GM12878 (cell line): ENCODE results near the gene NUFIP1. TPM values are rescaled to one million over a fixed set of nuclear protein-coding genes. Genes with fewer than 3 reads are reported as not detected.
"Not testable (repeated sequence)": the region's sequence is repeated elsewhere in the genome, so short reads cannot be mapped to it uniquely, and the experiment has no call there.

Source experiments
- ATAC-seq: fragments of 200-7000 bp; cut with Tn5 transposase; 3 replicates; pipeline ENCODE4 v1.9.1; 2020; ENCODE audit warnings: mild to moderate bottlenecking, moderate library complexity
- BruUV-seq: library from RNA; stranded (reverse); fragments of 400-500 nt; replicated peaks from 2 replicates; lab custom pipeline; 2021; lab: Mats Ljungman, UMichigan
- CTCF ChIA-PET: fragments of 300-600 bp; sonication (Branson Sonifier 250); formaldehyde crosslinking; extraction: SDS; loops from one replicate; lab custom pipeline; 2021; ENCODE audit warnings: inconsistent platforms; lab: Yijun Ruan, JAX
- POLR2A ChIA-PET: fragments of 350-600 bp; formaldehyde crosslinking; extraction: SDS; loops from one replicate; lab custom pipeline; 2021; ENCODE audit warnings: inconsistent platforms; lab: Charles Lee
- RAD21 ChIA-PET: fragments of 300-600 bp; sonication (Branson Sonifier 250); formaldehyde crosslinking; loops from one replicate; lab custom pipeline; 2023; ENCODE audit warnings: antibody characterized with exemption; ENCODE audit not compliant: unreplicated experiment; lab: Charles Lee
- SMC1A ChIA-PET: fragments of 300-600 bp; sonication (Branson Sonifier 250); formaldehyde crosslinking; loops from one replicate; lab custom pipeline; 2023; ENCODE audit not compliant: unreplicated experiment, uncharacterized antibody; lab: Charles Lee
- DNase-seq: peaks from one replicate; pipeline ENCODE4 v3.0.0-alpha.2; 2011; ENCODE audit warnings: low read depth, low spot score
- FAIRE-seq: peaks from 3 replicates; lab custom pipeline; 2011; peaks lifted over from hg19 to GRCh38; lab: Jason Lieb, UNC
- H2AFZ ChIP-seq: 2 replicates; pipeline ENCODE4 v1.6.0; 2011; ENCODE audit warnings: low read depth, low read length, control low read depth; ENCODE audit not compliant: control insufficient read depth
- H3K27ac ChIP-seq: 2 replicates; pipeline ENCODE4 v1.5.1; 2011; ENCODE audit warnings: control low read depth; ENCODE audit not compliant: control insufficient read depth, insufficient read depth
- H3K27me3 ChIP-seq, 2 experiments: replicated peaks in 1 of 2; 2 replicates each; pipeline versions ENCODE4 v1.6.0 to v1.6.1; 2011; ENCODE audit warnings: low read length in 1 of 2; ENCODE audit not compliant: control insufficient read depth in 2 of 2, insufficient read depth in 2 of 2
- H3K36me3 ChIP-seq, 2 experiments: 2 replicates each; pipeline ENCODE4 v1.5.1; 2011; ENCODE audit warnings: low read length in 1 of 2; ENCODE audit not compliant: control insufficient read depth in 2 of 2, insufficient read depth in 2 of 2
- H3K4me1 ChIP-seq: 2 replicates; pipeline ENCODE4 v1.6.1; 2011; ENCODE audit warnings: mild to moderate bottlenecking, low read length, moderate library complexity, mixed read lengths; ENCODE audit not compliant: control insufficient read depth, insufficient read depth
- H3K4me2 ChIP-seq: 2 replicates; pipeline ENCODE4 v1.6.0; 2011; ENCODE audit warnings: control low read depth; ENCODE audit not compliant: control insufficient read depth, insufficient read depth
- H3K4me3 ChIP-seq: fragments of 200-600 bp; sonication (generic); 2 replicates; pipeline ENCODE4 v1.5.1; 2016
- H3K79me2 ChIP-seq: 2 replicates; pipeline ENCODE4 v1.6.0; 2011; ENCODE audit warnings: low read length; ENCODE audit not compliant: control insufficient read depth, insufficient read depth
- H3K9ac ChIP-seq: 2 replicates; pipeline ENCODE4 v1.8.0; 2011; ENCODE audit warnings: low read length, control low read depth, mixed read lengths; ENCODE audit not compliant: control insufficient read depth, insufficient read depth
- H3K9me3 ChIP-seq: replicated peaks from 3 replicates; pipeline ENCODE4 v1.5.1; 2011; ENCODE audit warnings: mild to moderate bottlenecking, low read length; ENCODE audit not compliant: control insufficient read depth, insufficient read depth
- H4K20me1 ChIP-seq: 2 replicates; pipeline ENCODE4 v1.6.0; 2011; ENCODE audit not compliant: control insufficient read depth, insufficient read depth
- CTCF ChIP-seq, 3 experiments: IDR thresholded peaks in 2 of 3; conservative IDR thresholded peaks in 1 of 3; 2 replicates each; pipeline ENCODE4 v1.5.1; 2011; ENCODE audit warnings: low read depth in 3 of 3, low read length in 3 of 3, mild to moderate bottlenecking in 3 of 3, control low read depth in 2 of 3, moderate library complexity in 2 of 3, inconsistent platforms in 1 of 3, mixed read lengths in 1 of 3; ENCODE audit not compliant: control insufficient read depth in 2 of 3, insufficient read depth in 1 of 3; ENCODE audit errors: extremely low read depth in 1 of 3
- JUND ChIP-seq: IDR thresholded peaks from 2 replicates; pipeline ENCODE4 v1.6.1; 2012; ENCODE audit warnings: low read depth, mild to moderate bottlenecking, low read length, improper control_type of control experiment, moderate library complexity
- MTA3 ChIP-seq: IDR thresholded peaks from 2 replicates; pipeline ENCODE4 v1.6.1; 2012; ENCODE audit warnings: low read length, inconsistent platforms, borderline replicate concordance
- MXI1 ChIP-seq: fragments of 150-350 bp; IDR thresholded peaks from 2 replicates; pipeline ENCODE4 v1.6.1; 2011; ENCODE audit warnings: low read depth, mild to moderate bottlenecking, inconsistent platforms, low read length, improper control_type of control experiment
- YY1 ChIP-seq: IDR thresholded peaks from 2 replicates; pipeline ENCODE4 v1.6.1; 2011; ENCODE audit warnings: low read depth, mild to moderate bottlenecking, low read length
- ZNF384 ChIP-seq: IDR thresholded peaks from 2 replicates; pipeline ENCODE4 v1.6.1; 2012; ENCODE audit warnings: low read depth, mild to moderate bottlenecking, low read length, improper control_type of control experiment, borderline replicate concordance
- WGBS: methylation state at CpG from one replicate; pipeline ENCODE4 v1.1.6; 2016; ENCODE audit warnings: low lambda C conversion rate; ENCODE audit not compliant: insufficient replicate concordance, insufficient coverage; ENCODE audit errors: missing lambda C conversion rate; 5-methylcytosine and 5-hydroxymethylcytosine counted together
- in situ Hi-C: fragments of 300-500 bp; cut with MboI; formaldehyde crosslinking; loops from 9 replicates; pipeline ENCODE4 v1.14.3; 2018; ENCODE audit warnings: mixed read lengths
- intact Hi-C: fragments of 100-400 bp; cut with micrococcal nuclease; formaldehyde crosslinking; loops from one replicate; pipeline ENCODE4 v1.14.2; 2022; ENCODE audit not compliant: unreplicated experiment
- polyA plus RNA-seq, 11 experiments: library from polyadenylated mRNA; depleted of rRNA in 4 of 11; unstranded in 6 of 11; stranded (reverse) in 5 of 11; fragments of >200 nt; fragmentation: Nextera tagmentation in 4 of 11; fragmentation: Illumina TruSeq in 1 of 11; extraction: Ambion mirVana in 4 of 11; extraction: Trizol in 1 of 11; gene quantifications; 1 replicate in 1 of 11; 2 replicates in 10 of 11; pipeline versions ENCODE4 v1.2.1 to v1.2.3, GENCODE V29; 2011 to 2016; ENCODE audit warnings: inconsistent platforms in 2 of 11, missing spikeins in 2 of 11, low read depth in 1 of 11
- total RNA-seq, 4 experiments: library from RNA; depleted of rRNA in 3 of 4; stranded (reverse); fragments of >200 nt in 3 of 4; fragmentation: Illumina TruSeq in 1 of 4; extraction: Trizol in 1 of 4; gene quantifications; 2 replicates each; pipeline versions ENCODE4 v1.2.1 to v1.2.3, GENCODE V29; 2013 to 2021

Gene NUFIP1
- total and polyA plus RNA-seq, 10 of the 15 experiments (the other 5 are each of a cell fraction or from before 2014, with no cell fraction given), result 2.5 to 11.2 (median 7.0) TPM

- no peak for TF ChIP-seq CTCF (IDR thresholded peaks at IDR 0.05 in 2 of 3, conservative IDR thresholded peaks at IDR 0.05 in 1 of 3; ENCODE audit: control insufficient read depth in 2 of 3, extremely low read depth in 1 of 3, insufficient read depth in 1 of 3, low read depth in 3 of 3, low read length in 3 of 3)
- TF ChIP-seq MXI1, result no peak
- no peak for TF ChIP-seq MTA3
- no peak for TF ChIP-seq ZNF384
- TF ChIP-seq YY1, result no peak
- no peak for TF ChIP-seq JUND
These were observed 89.3 kb downstream of the NUFIP1 start (continued) for GRCh38 chr13:44899967-44900366.

GRCh38 chr13:44898308-44898707, 91.0 kb downstream of the NUFIP1 start:
- H3K9me3 ChIP-seq, DNase-seq, SMC1A ChIA-PET, H3K27me3 ChIP-seq, H4K20me1 ChIP-seq, CTCF ChIA-PET, RAD21 ChIA-PET, FAIRE-seq, POLR2A ChIA-PET, BruUV-seq, H3K27ac ChIP-seq, ATAC-seq, H3K79me2 ChIP-seq, H3K9ac ChIP-seq, H3K4me3 ChIP-seq, H3K4me2 ChIP-seq, intact Hi-C loops, H3K4me1 ChIP-seq, H2AFZ ChIP-seq, H3K36me3 ChIP-seq, in situ Hi-C loops: not testable (repeated sequence)
- WGBS, result 45% methylated on average over 2 of the region's 2 CpGs
